ENCODE data around the gene SLC25A38. TPM values are rescaled to one million over a fixed set of nuclear protein-coding genes. Genes with fewer than 3 reads are reported as not detected.

The SLC25A38 gene
- total RNA-seq, 1 experiment from 2014 or later, result 37.7 TPM

DNA sequence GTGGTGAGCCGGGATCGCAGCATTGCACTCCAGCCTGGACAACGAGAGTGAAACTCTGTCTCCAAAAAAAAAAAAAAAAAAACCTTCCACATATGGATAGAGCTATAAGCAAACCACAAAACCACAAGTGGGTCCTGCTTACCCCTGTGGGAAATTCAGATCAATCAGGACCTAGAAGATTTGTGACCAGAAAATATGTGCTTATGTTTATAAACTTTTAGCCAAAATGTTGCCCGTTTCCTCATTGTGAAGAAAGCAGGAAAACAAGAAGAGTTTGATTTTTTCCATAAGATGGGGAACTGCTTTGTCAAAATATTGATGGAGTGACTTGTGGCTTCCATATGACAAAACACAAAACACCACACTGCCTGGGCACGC is 3.4 kb upstream of the SLC25A38 start:
- no TSS peak for BruUV-seq (replicated peaks)
- Histone ChIP-seq H3K27me3 (replicated peaks; ENCODE audit: control insufficient read depth, insufficient read depth, low read length) (no peaks in the 10 kb centered on the region), H3K9me3 (no peaks in the 10 kb centered on the region), H3K36me3 (ENCODE audit: control insufficient read depth, insufficient read depth, low read length) (no peaks in the 10 kb centered on the region), H3K4me3 (ENCODE audit: low read depth, low read length) (no peak overlapping the region), H3K4me1 (peaks cover 15% of the 10 kb centered on the region)
- no peaks in the 10 kb centered on the region for H3K9me3 Mint-ChIP-seq (ENCODE audit: unreplicated experiment)
- TF ChIP-seq, protein P1, sequence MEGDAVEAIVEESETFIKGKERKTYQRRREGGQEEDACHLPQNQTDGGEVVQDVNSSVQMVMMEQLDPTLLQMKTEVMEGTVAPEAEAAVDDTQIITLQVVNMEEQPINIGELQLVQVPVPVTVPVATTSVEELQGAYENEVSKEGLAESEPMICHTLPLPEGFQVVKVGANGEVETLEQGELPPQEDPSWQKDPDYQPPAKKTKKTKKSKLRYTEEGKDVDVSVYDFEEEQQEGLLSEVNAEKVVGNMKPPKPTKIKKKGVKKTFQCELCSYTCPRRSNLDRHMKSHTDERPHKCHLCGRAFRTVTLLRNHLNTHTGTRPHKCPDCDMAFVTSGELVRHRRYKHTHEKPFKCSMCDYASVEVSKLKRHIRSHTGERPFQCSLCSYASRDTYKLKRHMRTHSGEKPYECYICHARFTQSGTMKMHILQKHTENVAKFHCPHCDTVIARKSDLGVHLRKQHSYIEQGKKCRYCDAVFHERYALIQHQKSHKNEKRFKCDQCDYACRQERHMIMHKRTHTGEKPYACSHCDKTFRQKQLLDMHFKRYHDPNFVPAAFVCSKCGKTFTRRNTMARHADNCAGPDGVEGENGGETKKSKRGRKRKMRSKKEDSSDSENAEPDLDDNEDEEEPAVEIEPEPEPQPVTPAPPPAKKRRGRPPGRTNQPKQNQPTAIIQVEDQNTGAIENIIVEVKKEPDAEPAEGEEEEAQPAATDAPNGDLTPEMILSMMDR (IDR thresholded peaks at IDR 0.05; ENCODE audit: insufficient read depth in 1 of 2, low read depth in 1 of 2, low read length in 1 of 2, severe bottlenecking in 1 of 2, unreplicated experiment in 1 of 2), result no peak
- no peaks in the 10 kb centered on the region for H3K4me1 Mint-ChIP-seq (ENCODE audit: low read depth, unreplicated experiment)
- H3K27me3 Mint-ChIP-seq (ENCODE audit: insufficient read depth, unreplicated experiment), result no peaks in the 10 kb centered on the region
- CTCF ChIA-PET, result interaction anchor here (2.5 kb wide), 1 partner anchor 91 kb away, joined by 29 read pairs; no protein-coding TSS in a partner anchor
- no peak overlapping the region for H3K4me3 Mint-ChIP-seq (ENCODE audit: unreplicated experiment)
- intact Hi-C loops (cut with micrococcal nuclease; ENCODE audit: unreplicated experiment), result loop anchor here (5.0 to 10.0 kb wide), 3 partner anchors 62 to 255 kb away; no protein-coding TSS in a partner anchor
- no peak for DNase-seq
- H3K27ac Mint-ChIP-seq (ENCODE audit: unreplicated experiment), result no peak overlapping the region
- POLR2A ChIA-PET, result no interaction called here
- peaks cover 12% of the 10 kb centered on the region for H3K36me3 Mint-ChIP-seq (ENCODE audit: insufficient read depth, unreplicated experiment)

- Histone ChIP-seq H3K27me3 (replicated peaks; ENCODE audit: control insufficient read depth, insufficient read depth, low read length) (no peaks in the 10 kb centered on the region), H3K36me3 (ENCODE audit: control insufficient read depth, insufficient read depth, low read length) (no peaks in the 10 kb centered on the region), H3K9me3 (no peaks in the 10 kb centered on the region), H3K4me1 (peaks cover 24% of the 10 kb centered on the region), H3K4me3 (ENCODE audit: low read depth, low read length) (no peak overlapping the region)
- TF ChIP-seq, protein P1 (IDR thresholded peaks at IDR 0.05; ENCODE audit: insufficient read depth in 1 of 2, low read depth in 1 of 2, low read length in 1 of 2, severe bottlenecking in 1 of 2, unreplicated experiment in 1 of 2), result no peak
- CTCF ChIA-PET, result no interaction called here
- Mint-ChIP-seq H3K27me3 (ENCODE audit: insufficient read depth, unreplicated experiment) (no peaks in the 10 kb centered on the region), H3K27ac (ENCODE audit: unreplicated experiment) (no peak overlapping the region), H3K36me3 (ENCODE audit: insufficient read depth, unreplicated experiment) (peaks cover 20% of the 10 kb centered on the region), H3K4me3 (ENCODE audit: unreplicated experiment) (no peak overlapping the region), H3K4me1 (ENCODE audit: low read depth, unreplicated experiment) (peaks cover 9% of the 10 kb centered on the region), H3K9me3 (ENCODE audit: unreplicated experiment) (no peaks in the 10 kb centered on the region)
- intact Hi-C loops (cut with micrococcal nuclease; ENCODE audit: unreplicated experiment), result loop anchor here (5.0 to 10.0 kb wide), 3 partner anchors 64 to 257 kb away; no protein-coding TSS in a partner anchor
- BruUV-seq (replicated peaks), result no TSS peak
- POLR2A ChIA-PET, result no interaction called here
- no peak for DNase-seq
Observed at GRCh38 chr3:39381432-39381831, 1.7 kb upstream of the SLC25A38 start.

GRCh38 chr3:39383881-39384664 is 903 bp downstream of the SLC25A38 start:
- Histone ChIP-seq H3K4me1 (peaks cover 36% of the 10 kb centered on the region), H3K27me3 (replicated peaks; ENCODE audit: control insufficient read depth, insufficient read depth, low read length) (no peaks in the 10 kb centered on the region), H3K36me3 (ENCODE audit: control insufficient read depth, insufficient read depth, low read length) (no peaks in the 10 kb centered on the region), H3K9me3 (no peaks in the 10 kb centered on the region), H3K4me3 (ENCODE audit: low read depth, low read length) (peak overlapping the region; percentile 75)
- Mint-ChIP-seq H3K4me3 (ENCODE audit: unreplicated experiment) (peak overlapping the region; percentile 96), H3K27me3 (ENCODE audit: insufficient read depth, unreplicated experiment) (no peaks in the 10 kb centered on the region), H3K9me3 (ENCODE audit: unreplicated experiment) (no peaks in the 10 kb centered on the region), H3K36me3 (ENCODE audit: insufficient read depth, unreplicated experiment) (peaks cover 33% of the 10 kb centered on the region), H3K27ac (ENCODE audit: unreplicated experiment) (peak overlapping the region; percentile 99), H3K4me1 (ENCODE audit: low read depth, unreplicated experiment) (peaks cover 35% of the 10 kb centered on the region)
- peak; percentile 96 to 98 for DNase-seq
- intact Hi-C loops (cut with micrococcal nuclease; ENCODE audit: unreplicated experiment), result loop anchor here (1.0 to 10.0 kb wide), 4 partner anchors 22 to 259 kb away; partner anchors contain the start of gene RPSA
- TF ChIP-seq, protein P1 (IDR thresholded peaks at IDR 0.05; ENCODE audit: insufficient read depth in 1 of 2, low read depth in 1 of 2, low read length in 1 of 2, severe bottlenecking in 1 of 2, unreplicated experiment in 1 of 2), result no peak
- POLR2A ChIA-PET, result interaction anchor here (0.7 kb wide), 1 partner anchor 257 kb away, joined by 3 read pairs; no protein-coding TSS in a partner anchor
- BruUV-seq (replicated peaks), result no TSS peak
- CTCF ChIA-PET, result no interaction called here
